ENCODE results near the gene POLK. TPM values are rescaled to one million over a fixed set of nuclear protein-coding genes. Genes with fewer than 3 reads are reported as not detected.
A peak's percentile ranks its signal among the peaks of the same experiment; 100 is the strongest.
"Not testable (repeated sequence)": the region's sequence is repeated elsewhere in the genome, so short reads cannot be mapped to it uniquely, and the experiment has no call there.

The POLK gene
- polyA plus RNA-seq, 1 donor from 2014 or later = 29.9 TPM

DNA sequence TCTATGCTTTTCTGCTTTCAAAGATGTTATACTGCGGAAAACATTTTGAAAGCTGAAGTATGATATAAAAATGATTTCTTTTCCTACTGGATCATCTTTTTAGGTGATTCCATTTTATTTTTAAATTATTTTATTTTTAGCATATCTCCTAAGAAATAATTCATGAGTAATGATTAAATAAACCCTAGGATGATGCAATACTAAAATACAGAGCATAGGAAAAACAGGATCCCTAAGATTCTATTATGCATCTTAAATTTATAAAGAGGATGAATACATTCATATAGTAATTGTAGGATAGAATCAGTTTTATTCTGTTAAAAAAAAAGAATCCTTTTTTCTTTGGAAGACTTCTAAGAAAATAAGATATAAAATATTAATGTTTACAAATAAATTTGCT, 10.9 kb downstream of the POLK start:
- Mint-ChIP-seq H3K27ac (no peak overlapping the region), H3K4me3 (no peak overlapping the region), H3K27me3 (no peaks in the 10 kb centered on the region), H3K36me3 (peaks cover 21% of the 10 kb centered on the region), H3K9me3 (peaks cover 7 to 29% (median 12%) of the 10 kb centered on the region in 3 donors), H3K4me1 (peaks cover 33 to 54% (median 41%) of the 10 kb centered on the region in 3 donors)

DNA sequence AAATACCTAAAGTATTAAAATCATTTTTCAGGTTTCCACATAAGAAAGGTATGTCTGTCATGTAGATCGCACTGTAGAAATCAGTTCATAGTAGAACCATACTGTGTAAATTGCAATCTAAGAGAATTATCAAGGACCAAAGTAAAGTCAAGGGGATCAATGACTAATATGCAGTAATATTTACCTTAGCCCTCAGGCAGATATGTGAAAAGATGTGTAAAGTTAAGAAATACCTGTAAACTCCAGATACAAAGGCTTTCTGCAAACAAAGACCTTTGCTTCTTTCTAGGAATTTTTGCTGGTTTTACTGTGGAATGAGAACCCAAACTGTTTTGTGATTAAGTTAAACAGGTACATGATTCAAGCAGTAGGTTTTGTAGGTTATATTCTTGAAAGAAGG, 11.6 kb downstream of the POLK start:
- peak overlapping the region in 2 of 3 donors; percentile 88 to 94 for H3K27ac Mint-ChIP-seq
- H3K4me1 Mint-ChIP-seq = peaks cover 29 to 49% (median 36%) of the 10 kb centered on the region in 3 donors
- peaks cover 16% of the 10 kb centered on the region for H3K36me3 Mint-ChIP-seq
- peaks cover 7 to 29% (median 12%) of the 10 kb centered on the region in 3 donors for H3K9me3 Mint-ChIP-seq
- peak overlapping the region in 1 of 4 donors; percentile 57 for H3K4me3 Mint-ChIP-seq
- H3K27me3 Mint-ChIP-seq = no peaks in the 10 kb centered on the region

DNA sequence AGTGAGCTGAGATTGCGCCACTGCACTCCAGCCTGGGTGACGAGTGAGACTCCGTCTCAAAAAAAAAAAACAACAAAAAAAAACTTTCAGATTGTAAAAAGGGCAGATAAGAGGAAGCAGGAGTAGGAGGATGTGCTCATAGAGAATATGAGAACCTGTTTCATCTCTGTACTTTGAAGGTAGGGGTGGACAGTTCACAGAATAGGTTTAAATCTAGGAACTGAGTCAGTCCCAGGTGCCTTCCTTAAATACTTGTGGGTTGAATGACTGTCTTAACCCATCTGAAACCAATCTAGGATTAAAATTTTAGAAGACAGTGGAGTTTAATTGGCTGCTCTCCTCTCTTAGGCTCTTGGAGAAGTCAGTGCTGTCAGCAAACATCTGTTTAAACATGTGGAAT, 12.4 kb downstream of the POLK start:
- H3K27ac Mint-ChIP-seq = peak overlapping the region; percentile 73 to 94 (median 88)

DNA sequence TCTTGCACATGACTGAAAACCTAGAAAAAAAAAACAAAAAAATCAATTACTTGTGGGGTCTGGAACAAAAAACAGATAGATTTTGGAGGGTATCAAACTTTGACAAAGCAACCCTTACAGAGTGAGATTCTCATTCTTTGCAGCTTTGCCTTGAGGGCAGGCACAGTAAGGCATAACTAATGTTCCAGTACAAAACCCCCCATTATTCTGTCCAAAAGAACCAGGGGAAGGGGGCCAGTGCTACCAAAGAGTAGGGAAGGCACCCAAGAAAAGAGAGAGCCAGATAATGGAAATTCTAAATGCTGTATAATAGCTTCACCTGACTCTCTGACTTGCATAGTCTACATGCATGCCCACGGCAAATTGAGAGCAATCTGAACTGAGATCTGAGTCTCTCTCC, 12.9 kb downstream of the POLK start:
- Mint-ChIP-seq H3K4me1 (peaks cover 28 to 48% (median 30%) of the 10 kb centered on the region in 3 donors), H3K36me3 (peaks cover 10% of the 10 kb centered on the region), H3K27me3 (no peaks in the 10 kb centered on the region), H3K4me3 (peak overlapping the region in 3 of 4 donors; percentile 57 to 88 (median 71)), H3K27ac (peak overlapping the region; percentile 73 to 94 (median 88)), H3K9me3 (peaks cover 6 to 24% (median 10%) of the 10 kb centered on the region in 3 donors)

More for the DNA sequence above, 12.4 kb downstream of the POLK start:
- H3K4me1 Mint-ChIP-seq = peaks cover 30 to 51% (median 33%) of the 10 kb centered on the region in 3 donors
- H3K4me3 Mint-ChIP-seq = peak overlapping the region; percentile 57 to 88 (median 70)
- H3K27me3 Mint-ChIP-seq = no peaks in the 10 kb centered on the region
- H3K36me3 Mint-ChIP-seq = peaks cover 15% of the 10 kb centered on the region
- peaks cover 7 to 29% (median 12%) of the 10 kb centered on the region in 3 donors for H3K9me3 Mint-ChIP-seq

DNA sequence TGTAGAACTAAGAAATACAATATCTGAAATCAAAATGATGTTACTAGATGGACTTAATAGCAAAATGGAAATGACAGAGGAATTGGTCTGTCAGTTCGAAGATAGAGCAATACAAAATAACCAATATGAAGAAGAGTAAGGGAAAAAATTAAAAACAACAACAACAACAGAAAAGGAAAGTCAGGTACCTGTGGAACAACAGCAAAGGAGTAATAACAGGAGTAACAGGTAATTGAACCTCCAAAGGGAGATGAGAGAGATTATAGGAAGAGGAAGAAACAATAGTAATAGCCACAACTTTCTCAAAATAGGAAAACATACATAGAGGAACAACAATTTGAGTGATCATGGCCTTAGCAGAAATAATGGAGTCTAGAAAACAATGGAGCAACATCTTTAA, 13.7 kb downstream of the POLK start:
- Mint-ChIP-seq H3K4me1 (peaks cover 28 to 45% (median 29%) of the 10 kb centered on the region in 3 donors), H3K4me3 (peak overlapping the region; percentile 26 to 88 (median 68)), H3K9me3 (peaks cover 4 to 18% (median 10%) of the 10 kb centered on the region in 3 donors), H3K27ac (peak overlapping the region; percentile 73 to 88 (median 86)), H3K27me3 (no peaks in the 10 kb centered on the region), H3K36me3 (peaks cover 10% of the 10 kb centered on the region)

DNA sequence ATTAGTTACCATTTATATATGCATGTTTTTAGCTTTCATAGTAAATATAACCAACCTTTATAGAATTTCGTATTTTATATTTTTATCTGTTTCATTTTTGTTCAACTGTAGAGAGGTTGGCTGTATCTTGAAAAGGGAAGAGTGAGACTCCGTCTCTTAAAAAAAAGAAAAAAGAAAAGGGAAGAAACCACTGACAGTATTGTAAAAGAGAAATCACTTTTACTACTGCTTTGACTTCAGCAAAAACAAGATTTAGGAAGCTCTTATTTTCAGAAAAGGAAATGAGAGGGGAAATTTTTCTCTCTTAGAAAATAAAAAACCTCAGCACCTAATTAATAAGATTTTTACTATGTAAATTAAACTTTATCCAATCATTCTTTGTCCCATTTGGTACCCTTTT, 14.4 kb downstream of the POLK start:
- H3K4me3 Mint-ChIP-seq = peak overlapping the region; percentile 58 to 88 (median 68)
- peak overlapping the region; percentile 73 to 88 (median 86) for H3K27ac Mint-ChIP-seq
- peaks cover 4 to 12% (median 10%) of the 10 kb centered on the region in 3 donors for H3K9me3 Mint-ChIP-seq
- peaks cover 28 to 42% (median 29%) of the 10 kb centered on the region in 3 donors for H3K4me1 Mint-ChIP-seq
- no peaks in the 10 kb centered on the region for H3K27me3 Mint-ChIP-seq
- peaks cover 7% of the 10 kb centered on the region for H3K36me3 Mint-ChIP-seq

DNA sequence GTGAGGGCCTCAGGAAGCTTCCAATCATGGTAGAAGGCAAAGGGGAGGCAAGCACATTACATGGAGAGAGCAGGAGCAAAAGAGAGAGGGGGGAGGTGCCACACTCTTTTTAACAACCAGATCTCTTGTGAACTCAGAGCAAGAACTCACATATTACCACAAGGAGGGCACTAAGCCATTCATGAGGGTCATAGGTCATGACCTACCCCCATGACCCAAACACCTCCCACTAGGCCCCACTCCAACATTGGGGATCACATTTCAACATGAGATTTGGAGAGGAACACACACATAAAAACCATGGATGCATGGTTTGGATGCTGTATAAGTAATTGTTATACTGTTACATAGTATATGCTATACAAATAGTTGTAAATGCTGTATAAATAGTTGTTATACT, 17.5 kb downstream of the POLK start:
- Mint-ChIP-seq H3K27me3 (no peaks in the 10 kb centered on the region), H3K4me3 (peak overlapping the region in 1 of 4 donors; percentile 53), H3K4me1 (peaks cover 24 to 33% (median 26%) of the 10 kb centered on the region in 3 donors), H3K27ac (no peak overlapping the region), H3K36me3 (no peaks in the 10 kb centered on the region), H3K9me3 (peaks cover 2 to 4% (median 4%) of the 10 kb centered on the region in 3 donors)

DNA sequence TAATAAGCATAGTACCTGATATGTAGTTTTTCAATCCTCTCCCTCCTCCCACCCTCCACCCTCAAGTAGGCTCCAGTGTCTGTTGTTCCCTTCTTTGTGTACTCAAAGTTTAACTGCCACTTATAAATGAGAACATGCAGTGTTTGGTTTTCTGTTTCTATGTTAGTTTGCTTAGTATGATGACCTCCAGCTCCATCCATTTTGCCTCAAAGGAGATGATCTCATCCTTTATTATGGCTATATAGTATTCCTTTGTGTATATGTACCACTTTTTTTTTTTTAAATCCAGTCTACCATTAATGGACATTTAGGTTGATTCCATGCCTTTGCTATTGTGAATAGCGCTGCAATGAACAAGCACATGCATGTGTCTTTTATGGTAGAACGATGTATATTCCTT, 20.5 kb downstream of the POLK start:
- H3K4me3 Mint-ChIP-seq = no peak overlapping the region

DNA sequence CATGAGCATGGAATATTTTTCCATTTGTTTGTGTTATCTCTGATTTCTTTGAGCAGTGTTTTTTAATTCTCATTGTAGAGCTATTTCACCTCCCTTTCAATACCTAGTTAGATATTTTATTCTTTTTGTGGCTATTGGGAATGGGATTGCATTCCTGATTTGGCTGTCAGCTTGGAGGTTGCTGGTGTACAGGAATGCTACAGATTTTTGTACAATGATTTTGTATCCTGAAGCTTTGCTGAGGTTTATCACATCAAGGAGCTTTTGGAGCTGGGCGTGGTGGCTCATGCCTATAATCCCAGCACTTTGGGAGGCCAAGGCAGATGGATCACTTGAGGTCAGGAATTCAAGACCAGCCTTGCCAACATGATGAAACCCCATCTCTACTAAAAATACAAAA, 22.0 kb downstream of the POLK start:
- Mint-ChIP-seq H3K4me1 (peaks cover 12 to 31% (median 23%) of the 10 kb centered on the region in 3 donors), H3K36me3 (peaks cover 16% of the 10 kb centered on the region), H3K9me3 (peaks cover 2 to 18% (median 9%) of the 10 kb centered on the region in 3 donors)
- H3K27ac Mint-ChIP-seq, H3K4me3 Mint-ChIP-seq, H3K27me3 Mint-ChIP-seq: not testable (repeated sequence)

More for the DNA sequence above, 20.5 kb downstream of the POLK start:
- H3K4me1 Mint-ChIP-seq = peaks cover 10 to 31% (median 20%) of the 10 kb centered on the region in 3 donors
- no peaks in the 10 kb centered on the region for H3K27me3 Mint-ChIP-seq
- H3K9me3 Mint-ChIP-seq = peaks cover 2 to 18% (median 9%) of the 10 kb centered on the region in 3 donors
- peak overlapping the region in 1 of 3 donors; percentile 50 for H3K27ac Mint-ChIP-seq
- H3K36me3 Mint-ChIP-seq = peaks cover 16% of the 10 kb centered on the region

DNA sequence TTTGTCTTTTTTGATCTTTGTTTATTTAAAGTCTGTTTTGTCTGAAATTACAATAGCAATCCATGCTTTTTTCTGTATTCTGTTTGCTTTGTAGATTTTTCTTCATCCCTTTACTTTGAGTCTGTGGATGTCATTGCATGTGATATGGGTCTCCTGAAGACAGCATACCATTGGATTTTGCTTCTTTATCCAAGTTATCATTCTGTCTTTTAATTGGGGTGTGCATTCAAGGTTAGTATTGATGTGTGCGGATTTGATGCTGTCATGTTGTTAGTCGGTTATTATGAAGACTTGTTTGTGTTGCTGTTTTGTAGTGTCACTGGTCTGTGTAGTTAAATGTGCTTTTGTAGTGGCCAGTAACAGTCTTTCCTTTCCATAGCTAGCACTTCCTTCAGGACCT, 23.0 kb downstream of the POLK start:
- H3K9me3 Mint-ChIP-seq = peaks cover 2 to 18% (median 9%) of the 10 kb centered on the region in 3 donors
- H3K4me3 Mint-ChIP-seq = peak overlapping the region in 1 of 4 donors; percentile 14
- no peaks in the 10 kb centered on the region for H3K27me3 Mint-ChIP-seq
- H3K4me1 Mint-ChIP-seq = peaks cover 11 to 26% (median 23%) of the 10 kb centered on the region in 3 donors
- peaks cover 19% of the 10 kb centered on the region for H3K36me3 Mint-ChIP-seq
- H3K27ac Mint-ChIP-seq = no peak overlapping the region

DNA sequence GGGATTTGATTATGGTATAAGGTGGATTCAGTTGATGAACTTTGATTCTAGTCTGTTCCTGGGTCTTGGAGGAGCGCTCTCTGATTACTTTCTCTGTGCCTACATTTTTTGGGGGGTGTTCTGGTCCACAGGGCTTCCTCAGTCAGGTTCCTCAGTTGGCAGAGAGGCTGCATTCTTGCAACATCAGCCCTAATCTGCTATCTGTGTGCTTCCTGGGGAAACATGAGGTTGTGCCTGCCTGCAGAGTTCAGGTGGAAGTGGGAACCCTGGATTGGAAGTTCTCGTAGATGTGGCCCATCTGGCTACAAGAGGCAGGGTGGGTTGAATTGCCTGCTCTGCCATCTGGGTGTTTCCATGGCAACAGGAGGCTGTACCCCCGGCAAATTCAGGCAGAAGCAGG, 24.5 kb downstream of the POLK start:
- H3K4me1 Mint-ChIP-seq = peaks cover 14 to 26% (median 23%) of the 10 kb centered on the region in 3 donors
- H3K4me3 Mint-ChIP-seq = peak overlapping the region in 1 of 4 donors; percentile 46
- peaks cover 23% of the 10 kb centered on the region for H3K36me3 Mint-ChIP-seq
- no peak overlapping the region for H3K27ac Mint-ChIP-seq
- peaks cover 2 to 18% (median 9%) of the 10 kb centered on the region in 3 donors for H3K9me3 Mint-ChIP-seq
- H3K27me3 Mint-ChIP-seq = no peaks in the 10 kb centered on the region

DNA sequence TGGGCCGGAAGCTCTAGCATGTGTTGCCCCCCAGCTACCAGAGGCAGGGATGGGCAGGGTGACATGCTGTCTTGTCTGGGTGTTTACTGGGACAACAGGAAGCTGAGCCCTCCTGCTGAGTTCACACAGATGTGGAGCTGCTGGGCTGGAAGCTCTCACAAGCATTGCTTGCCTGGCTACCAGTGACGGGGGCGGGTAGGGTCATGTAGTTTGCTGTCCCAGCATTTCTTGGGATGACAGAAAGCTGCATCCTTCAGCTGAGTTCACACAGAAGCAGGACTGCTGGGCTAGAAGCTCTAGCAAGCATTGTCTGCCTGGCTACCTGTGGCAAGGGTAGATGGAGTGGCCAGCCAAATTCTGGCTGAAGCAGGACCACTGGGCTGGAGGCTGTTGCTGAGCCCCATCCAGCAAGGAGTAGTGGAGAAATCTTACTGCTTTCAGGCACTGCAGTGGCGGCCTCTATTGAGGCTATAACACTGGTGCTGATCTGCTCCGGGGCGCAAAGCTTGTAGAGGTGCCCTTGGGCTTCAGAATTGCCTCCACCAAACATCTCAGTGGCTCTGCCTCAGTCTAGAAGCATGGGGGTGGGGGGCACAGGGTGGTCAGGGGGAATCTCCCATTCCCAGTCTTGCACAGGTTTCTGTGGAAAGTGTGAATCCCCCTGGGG, 25.1 kb downstream of the POLK start:
- H3K9me3 Mint-ChIP-seq = peaks cover 2 to 18% (median 9%) of the 10 kb centered on the region in 3 donors
- no peaks in the 10 kb centered on the region for H3K27me3 Mint-ChIP-seq
- H3K4me1 Mint-ChIP-seq = peaks cover 14 to 26% (median 26%) of the 10 kb centered on the region in 3 donors
- peak overlapping the region in 1 of 3 donors; percentile 17 for H3K27ac Mint-ChIP-seq
- H3K4me3 Mint-ChIP-seq = peak overlapping the region in 1 of 4 donors; percentile 66
- peaks cover 23% of the 10 kb centered on the region for H3K36me3 Mint-ChIP-seq

DNA sequence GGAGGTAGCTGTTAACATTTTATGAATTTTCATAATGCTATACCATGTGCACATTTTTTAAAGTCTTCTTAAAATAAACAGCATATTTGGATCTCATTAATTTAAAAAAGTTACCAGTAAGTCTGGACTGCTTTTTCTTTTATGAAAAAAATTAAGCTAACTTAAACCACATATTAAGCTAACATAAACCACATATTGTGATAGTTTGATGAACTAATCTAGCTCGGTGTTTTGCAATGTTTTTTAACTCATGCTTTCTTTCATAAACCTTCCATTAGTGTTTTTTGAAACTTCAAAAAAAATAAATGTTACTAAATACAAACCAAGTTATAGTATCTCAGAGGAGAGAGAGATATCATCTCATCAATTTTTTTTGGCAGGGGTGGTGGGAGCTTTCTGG, 26.5 kb downstream of the POLK start:
- no peak overlapping the region for H3K4me3 Mint-ChIP-seq
- H3K27me3 Mint-ChIP-seq = no peaks in the 10 kb centered on the region
- H3K4me1 Mint-ChIP-seq = peaks cover 17 to 27% (median 25%) of the 10 kb centered on the region in 3 donors
- H3K36me3 Mint-ChIP-seq = peaks cover 23% of the 10 kb centered on the region
- no peak overlapping the region for H3K27ac Mint-ChIP-seq
- H3K9me3 Mint-ChIP-seq = peaks cover 1 to 17% (median 8%) of the 10 kb centered on the region in 3 donors

DNA sequence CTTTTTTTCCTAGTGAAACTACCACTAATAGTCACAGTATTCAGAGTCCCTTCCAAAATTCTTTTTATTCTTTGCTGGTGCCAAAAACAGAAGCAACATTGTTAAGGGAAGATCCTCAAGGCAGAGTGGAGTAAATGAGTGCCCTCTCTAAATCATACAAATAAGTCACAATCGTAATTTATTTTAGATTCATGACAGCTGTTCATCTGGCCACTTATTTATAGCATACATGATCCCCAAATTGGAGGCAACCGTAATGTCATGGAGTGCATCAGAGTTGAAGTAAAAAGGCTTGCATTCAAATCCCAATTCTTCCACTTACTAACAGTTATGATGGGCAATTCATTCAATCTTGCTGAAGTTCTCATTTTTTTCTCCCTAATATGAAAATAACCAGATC, 33.4 kb downstream of the POLK start:
- H3K36me3 Mint-ChIP-seq = peaks cover 7% of the 10 kb centered on the region
- no peaks in the 10 kb centered on the region for H3K27me3 Mint-ChIP-seq
- H3K4me3 Mint-ChIP-seq = no peak overlapping the region
- H3K27ac Mint-ChIP-seq = no peak overlapping the region
- peaks cover 5 to 8% (median 7%) of the 10 kb centered on the region in 3 donors for H3K4me1 Mint-ChIP-seq
- H3K9me3 Mint-ChIP-seq = no peaks in the 10 kb centered on the region

DNA sequence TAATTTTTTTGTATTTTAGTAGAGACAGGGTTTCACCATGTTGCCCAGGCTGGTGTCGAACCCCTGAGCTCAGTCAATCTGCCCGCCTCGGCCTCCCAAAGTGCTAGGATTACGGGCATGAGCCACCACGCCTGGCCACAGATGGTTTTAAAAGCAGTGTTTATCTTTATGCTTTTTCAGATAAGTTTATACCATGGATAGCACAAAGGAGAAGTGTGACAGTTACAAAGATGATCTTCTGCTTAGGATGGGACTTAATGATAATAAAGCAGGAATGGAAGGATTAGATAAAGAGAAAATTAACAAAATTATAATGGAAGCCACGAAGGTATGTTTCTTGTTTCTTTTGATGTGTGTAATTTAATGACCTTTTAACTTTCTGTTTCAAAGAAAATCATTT, 35.1 kb downstream of the POLK start:
- Mint-ChIP-seq H3K36me3 (peaks cover 11% of the 10 kb centered on the region), H3K9me3 (no peaks in the 10 kb centered on the region), H3K4me1 (peaks cover 4 to 10% (median 6%) of the 10 kb centered on the region in 3 donors), H3K27ac (peak overlapping the region in 1 of 3 donors; percentile 60), H3K27me3 (no peaks in the 10 kb centered on the region), H3K4me3 (no peak overlapping the region)

Data from IgD-negative memory B cell (primary cell).